K562 (cell line): Measurements from ENCODE around the gene SLITRK3. TPM values are rescaled to one million over a fixed set of nuclear protein-coding genes. Genes with fewer than 3 reads are reported as not detected.

ENCODE experiments used
- ATAC-seq: fragments of 200-7000 bp; cut with Tn5 transposase; 3 replicates; pipeline ENCODE4 v1.9.1; 2020; ENCODE audit warnings: moderate library complexity
- BruUV-seq: library from RNA; stranded (reverse); fragments of 400-500 nt; replicated peaks from 2 replicates; lab custom pipeline; 2021; lab: Mats Ljungman, UMichigan
- CTCF ChIA-PET: fragments of 300-600 bp; formaldehyde crosslinking; extraction: SDS; loops from one replicate; lab custom pipeline; 2021; ENCODE audit warnings: low intra/inter-chr PET ratio; lab: Yijun Ruan, JAX
- POLR2A ChIA-PET: fragments of 300-600, 350-650 bp; sonication (Branson Sonifier 250); formaldehyde crosslinking; extraction: SDS; loops from one replicate; lab custom pipeline; 2021; ENCODE audit warnings: antibody characterized with exemption, inconsistent platforms; lab: Yijun Ruan, JAX
- DNase-seq, 4 experiments: peaks; one replicate each; pipeline versions ENCODE4 v3.0.0 to v3.0.0-alpha.2; 2011 to 2018; ENCODE audit warnings: low spot score in 3 of 4, mixed read lengths in 3 of 4; ENCODE audit errors: extremely low read depth in 1 of 4
- FAIRE-seq: peaks from 2 replicates; lab custom pipeline; 2011; peaks lifted over from hg19 to GRCh38; lab: Jason Lieb, UNC
- H2AFZ ChIP-seq: 2 replicates; pipeline ENCODE4 v1.6.0; 2011; ENCODE audit warnings: low read depth, low read length, control low read depth, inconsistent platforms
- H3K27ac ChIP-seq: fragments of 200-600 bp; 3 replicates; pipeline ENCODE4 v1.8.0; 2011; ENCODE audit warnings: low read depth, mild to moderate bottlenecking, control low read depth, inconsistent platforms, low read length, moderate library complexity, mixed read lengths; ENCODE audit errors: extremely low read depth
- H3K27me3 ChIP-seq, 2 experiments: fragments of 300-600 bp in 1 of 2; 2 replicates in 1 of 2; 3 replicates in 1 of 2; pipeline versions ENCODE4 v1.6.0 to v1.8.0; 2011; ENCODE audit warnings: inconsistent platforms in 2 of 2, low read length in 2 of 2, mild to moderate bottlenecking in 1 of 2, mixed read lengths in 1 of 2, moderate library complexity in 1 of 2; ENCODE audit not compliant: control insufficient read depth in 2 of 2, insufficient read depth in 2 of 2
- H3K36me3 ChIP-seq: fragments of 300-600 bp; 3 replicates; pipeline ENCODE4 v1.8.0; 2011; ENCODE audit warnings: mild to moderate bottlenecking, low read length, inconsistent platforms; ENCODE audit not compliant: control insufficient read depth, insufficient read depth
- H3K4me1 ChIP-seq, 2 experiments: fragments of 200-600 bp in 1 of 2; replicated peaks in 1 of 2; 2 replicates in 1 of 2; 3 replicates in 1 of 2; pipeline versions ENCODE4 v1.5.1 to v1.8.0; 2011; ENCODE audit warnings: inconsistent platforms in 2 of 2, low read length in 2 of 2, mild to moderate bottlenecking in 1 of 2, mixed read lengths in 1 of 2, moderate library complexity in 1 of 2; ENCODE audit not compliant: control insufficient read depth in 2 of 2, insufficient read depth in 2 of 2
- H3K4me2 ChIP-seq: 2 replicates; pipeline ENCODE4 v1.6.1; 2011; ENCODE audit warnings: low read length, control low read depth, inconsistent platforms, mixed read lengths; ENCODE audit not compliant: insufficient read depth
- H3K4me3 ChIP-seq: fragments of 200-600 bp; sonication (generic), shearing (Covaris generic); 2 replicates; pipeline ENCODE4 v1.5.1; 2016; ENCODE audit warnings: control low read depth, inconsistent platforms
- H3K79me2 ChIP-seq: fragments of 200-600 bp; 3 replicates; pipeline ENCODE4 v1.8.0; 2011; ENCODE audit warnings: low read length, inconsistent platforms; ENCODE audit not compliant: control insufficient read depth, insufficient read depth
- H3K9ac ChIP-seq, 2 experiments: 2 replicates each; pipeline versions ENCODE4 v1.6.0 to v1.6.1; 2011; ENCODE audit warnings: low read depth in 2 of 2, low read length in 2 of 2, control low read depth in 1 of 2, inconsistent platforms in 1 of 2, mild to moderate bottlenecking in 1 of 2, mixed read lengths in 1 of 2; ENCODE audit not compliant: insufficient read depth in 1 of 2
- H3K9me1 ChIP-seq: one replicate; pipeline ENCODE4 v1.6.0; 2011; ENCODE audit warnings: inconsistent platforms, mild to moderate bottlenecking, low read length, moderate library complexity; ENCODE audit not compliant: control insufficient read depth, insufficient read depth
- H3K9me3 ChIP-seq: replicated peaks from 2 replicates; pipeline ENCODE4 v1.5.1; 2011; ENCODE audit warnings: low read depth, low read length, inconsistent platforms; ENCODE audit not compliant: control insufficient read depth, insufficient read depth
- H4K20me1 ChIP-seq: replicated peaks from 2 replicates; pipeline ENCODE4 v1.6.1; 2011; ENCODE audit warnings: low read length, inconsistent platforms, mixed read lengths; ENCODE audit not compliant: control insufficient read depth, insufficient read depth
- GTF2A2 ChIP-seq: IDR thresholded peaks from 2 replicates; pipeline ENCODE4 v1.6.1; 2016; ENCODE audit warnings: mild to moderate bottlenecking, missing genetic modification characterization, missing compliant biosample characterization
- HDGF ChIP-seq: fragments of 450-650 bp; IDR thresholded peaks from 2 replicates; pipeline ENCODE4 v1.6.1; 2016
- MCM2 ChIP-seq: fragments of 450-650 bp; IDR thresholded peaks from 2 replicates; pipeline ENCODE4 v1.6.1; 2017; ENCODE audit warnings: low read depth, mild to moderate bottlenecking
- PHF20 ChIP-seq: fragments of 450-650 bp; IDR thresholded peaks from 2 replicates; pipeline ENCODE4 v1.6.1; 2018; ENCODE audit not compliant: partially characterized antibody
- POLR3A ChIP-seq: IDR thresholded peaks from 2 replicates; pipeline ENCODE4 v1.6.1; 2011; ENCODE audit warnings: borderline replicate concordance, mild to moderate bottlenecking, moderate library complexity; ENCODE audit not compliant: insufficient read length, insufficient read depth; ENCODE audit errors: extremely low read depth
- SMARCE1 ChIP-seq: fragments of 450-650 bp; IDR thresholded peaks from 2 replicates; pipeline ENCODE4 v1.7.1; 2016; ENCODE audit warnings: mild to moderate bottlenecking
- YBX1 ChIP-seq: fragments of 450-650 bp; IDR thresholded peaks from 2 replicates; pipeline ENCODE4 v1.7.1; 2016; ENCODE audit warnings: mild to moderate bottlenecking
- ZFP30 ChIP-seq: fragments of 250-450 bp; sonication (Bioruptor Pico); IDR thresholded peaks from 2 replicates; pipeline ENCODE4 v1.8.0; 2022; ENCODE audit warnings: moderate library complexity, mild to moderate bottlenecking, inconsistent platforms, borderline replicate concordance
- ZNF717 ChIP-seq: fragments of 250-450 bp; sonication (Bioruptor Pico); IDR thresholded peaks from 2 replicates; pipeline ENCODE4 v1.5.0; 2021
- WGBS: fragments of 100-300 bp; shearing (Covaris generic); methylation state at CpG from one replicate; pipeline ENCODE4 v1.1.6; 2016; ENCODE audit warnings: low coverage, mixed read lengths; ENCODE audit not compliant: insufficient coverage; ENCODE audit errors: missing lambda C conversion rate; 5-methylcytosine and 5-hydroxymethylcytosine counted together
- in situ Hi-C: fragments of 300-500 bp; cut with MboI; formaldehyde crosslinking; loops from 4 replicates; pipeline ENCODE4 v1.15.0; 2018; ENCODE audit warnings: inconsistent platforms, mixed read lengths
- intact Hi-C: fragments of 100-400 bp; cut with micrococcal nuclease; formaldehyde crosslinking; loops from 2 replicates; pipeline ENCODE4 v1.14.2; 2022
- polyA plus RNA-seq, 8 experiments: library from polyadenylated mRNA; depleted of rRNA in 4 of 8; stranded (reverse) in 5 of 8; unstranded in 3 of 8; fragments of >200 nt; fragmentation: Nextera tagmentation in 2 of 8; fragmentation: Illumina TruSeq in 1 of 8; extraction: Ambion mirVana in 2 of 8; extraction: Trizol in 1 of 8; gene quantifications; 2 replicates each; pipeline versions ENCODE4 v1.2.1 to v1.2.3, GENCODE V29; 2011 to 2014; ENCODE audit warnings: inconsistent platforms in 1 of 8, missing spikeins in 1 of 8
- total RNA-seq, 7 experiments: library from RNA; depleted of rRNA in 6 of 7; stranded (reverse); fragments of >200 nt in 6 of 7; fragmentation: Illumina TruSeq in 2 of 7; extraction: Trizol in 2 of 7; gene quantifications; 2 replicates each; pipeline versions ENCODE4 v1.2.1 to v1.2.3, GENCODE V29; 2011 to 2021; ENCODE audit warnings: low replicate concordance in 1 of 7
- TF ChIP-seq, protein P1 (sequence below): fragments of 250-450 bp; sonication (Bioruptor Pico); IDR thresholded peaks from 2 replicates; pipeline ENCODE4 v1.4.0; 2020; ENCODE audit warnings: mild to moderate bottlenecking, moderate library complexity, borderline replicate concordance

SLITRK3 gene
- total and polyA plus RNA-seq, 9 of the 15 experiments (the other 6 are each of a cell fraction or from before 2014, with no cell fraction given), result not detected

DNA sequence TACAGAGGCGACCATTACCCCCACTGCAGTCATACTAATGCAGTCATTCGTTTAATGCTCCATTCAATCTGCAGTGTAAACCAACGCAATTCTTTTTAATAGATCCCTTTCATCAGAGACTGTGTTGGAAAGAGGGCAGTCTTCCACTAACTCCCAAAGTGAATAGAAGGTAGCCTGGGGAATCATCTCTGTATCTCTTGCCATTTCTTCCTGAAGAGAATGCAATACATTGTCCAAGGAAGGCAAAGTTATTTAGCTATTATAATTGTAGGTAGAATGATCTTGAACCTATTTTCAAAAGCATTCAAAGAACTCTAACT lies 1.3 kb upstream of the SLITRK3 start:
- CTCF ChIA-PET, result no interaction called here
- Histone ChIP-seq H3K9me1 (no peaks in the 10 kb centered on the region), H3K9me3 (no peaks in the 10 kb centered on the region), H2AFZ (no peak overlapping the region), H3K27me3 (no peaks in the 10 kb centered on the region; a peak in 1 of 5 replicates), H3K36me3 (no peaks in the 10 kb centered on the region), H3K79me2 (no peaks in the 10 kb centered on the region), H3K4me1 (no peaks in the 10 kb centered on the region), H4K20me1 (no peaks in the 10 kb centered on the region), H3K9ac (no peak overlapping the region), H3K4me2 (no peak overlapping the region), H3K27ac (no peak overlapping the region), H3K4me3 (no peak overlapping the region)
- FAIRE-seq (no peak), ATAC-seq (no peak), DNase-seq (no peak)
- intact Hi-C loops, result no loop called here
- BruUV-seq, result no TSS peak
- TF ChIP-seq HDGF (no peak), PHF20 (no peak), ZFP30 (CRISPR knock-in tag) (no peak), SMARCE1 (no peak), YBX1 (no peak), ZNF717 (no peak), POLR3A (no peak), GTF2A2 (tag) (no peak), MCM2 (no peak)
- TF ChIP-seq, protein P1, sequence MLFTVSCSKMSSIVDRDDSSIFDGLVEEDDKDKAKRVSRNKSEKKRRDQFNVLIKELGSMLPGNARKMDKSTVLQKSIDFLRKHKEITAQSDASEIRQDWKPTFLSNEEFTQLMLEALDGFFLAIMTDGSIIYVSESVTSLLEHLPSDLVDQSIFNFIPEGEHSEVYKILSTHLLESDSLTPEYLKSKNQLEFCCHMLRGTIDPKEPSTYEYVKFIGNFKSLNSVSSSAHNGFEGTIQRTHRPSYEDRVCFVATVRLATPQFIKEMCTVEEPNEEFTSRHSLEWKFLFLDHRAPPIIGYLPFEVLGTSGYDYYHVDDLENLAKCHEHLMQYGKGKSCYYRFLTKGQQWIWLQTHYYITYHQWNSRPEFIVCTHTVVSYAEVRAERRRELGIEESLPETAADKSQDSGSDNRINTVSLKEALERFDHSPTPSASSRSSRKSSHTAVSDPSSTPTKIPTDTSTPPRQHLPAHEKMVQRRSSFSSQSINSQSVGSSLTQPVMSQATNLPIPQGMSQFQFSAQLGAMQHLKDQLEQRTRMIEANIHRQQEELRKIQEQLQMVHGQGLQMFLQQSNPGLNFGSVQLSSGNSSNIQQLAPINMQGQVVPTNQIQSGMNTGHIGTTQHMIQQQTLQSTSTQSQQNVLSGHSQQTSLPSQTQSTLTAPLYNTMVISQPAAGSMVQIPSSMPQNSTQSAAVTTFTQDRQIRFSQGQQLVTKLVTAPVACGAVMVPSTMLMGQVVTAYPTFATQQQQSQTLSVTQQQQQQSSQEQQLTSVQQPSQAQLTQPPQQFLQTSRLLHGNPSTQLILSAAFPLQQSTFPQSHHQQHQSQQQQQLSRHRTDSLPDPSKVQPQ, result no peak
- POLR2A ChIA-PET, result no interaction called here
- WGBS, result 0% methylated on average over 3 of the region's 3 CpGs
- in situ Hi-C loops, result no loop called here
